Measurements from ENCODE around the gene LPAR1.

Gene LPAR1

DNA sequence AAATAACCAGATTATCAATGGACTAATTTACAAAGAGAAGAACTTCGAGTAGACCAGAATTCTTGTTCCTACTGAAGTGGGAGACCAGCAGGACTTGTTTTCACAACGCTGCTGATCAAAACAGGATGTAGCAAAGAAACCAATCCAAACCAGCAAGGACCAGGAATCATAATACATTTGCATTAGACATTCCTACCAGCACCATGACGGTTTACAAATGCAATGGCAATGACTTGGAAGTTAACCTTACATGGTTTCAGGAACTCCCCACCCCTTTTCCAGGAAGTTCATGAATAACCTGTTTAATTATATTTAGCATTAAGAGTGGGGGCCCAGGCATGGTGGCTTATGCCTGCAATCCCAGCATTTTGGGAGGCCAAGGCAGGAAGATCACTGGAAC is 100.0 kb downstream of the LPAR1 start:
- no peak overlapping the region for H3K4me3 Mint-ChIP-seq
- H3K36me3 Mint-ChIP-seq (ENCODE audit: low read depth), result no peaks in the 10 kb centered on the region
- no peak overlapping the region for H3K27ac Mint-ChIP-seq
- H3K27me3 Mint-ChIP-seq, result no peaks in the 10 kb centered on the region
- H3K9me3 Mint-ChIP-seq, result no peaks in the 10 kb centered on the region
- no peaks in the 10 kb centered on the region for H3K4me1 Mint-ChIP-seq (ENCODE audit: low read depth)

- H3K9me3 Mint-ChIP-seq, result no peaks in the 10 kb centered on the region
- no peak overlapping the region for H3K27ac Mint-ChIP-seq
- no peak overlapping the region for H3K4me3 Mint-ChIP-seq
- H3K4me1 Mint-ChIP-seq (ENCODE audit: low read depth), result no peaks in the 10 kb centered on the region
- no peaks in the 10 kb centered on the region for H3K36me3 Mint-ChIP-seq (ENCODE audit: low read depth)
- H3K27me3 Mint-ChIP-seq, result no peaks in the 10 kb centered on the region
These were observed 101.4 kb downstream of the LPAR1 start for GRCh38 chr9:110936719-110937452.

DNA sequence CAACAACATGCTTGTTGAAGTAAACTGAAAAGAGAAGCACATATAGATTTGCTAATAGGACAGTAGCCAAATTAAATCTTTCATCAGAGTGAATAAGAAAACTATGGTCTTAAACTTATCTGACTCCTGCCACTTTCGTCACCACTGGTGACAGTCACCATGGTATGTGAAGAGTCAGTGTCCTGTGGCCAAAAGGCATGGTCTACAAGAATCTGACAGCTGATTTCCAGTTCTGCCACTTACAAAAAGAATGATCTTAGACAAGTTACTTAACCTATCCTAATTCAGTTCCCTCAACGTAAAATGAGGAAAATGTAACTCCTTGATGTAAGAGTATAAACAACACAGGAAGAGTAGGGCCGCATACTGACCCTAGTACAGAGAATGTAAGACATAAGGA is 102.0 kb downstream of the LPAR1 start:
- no peaks in the 10 kb centered on the region for H3K9me3 Mint-ChIP-seq
- H3K27me3 Mint-ChIP-seq, result no peaks in the 10 kb centered on the region
- H3K27ac Mint-ChIP-seq, result no peak overlapping the region
- H3K4me3 Mint-ChIP-seq, result no peak overlapping the region
- H3K4me1 Mint-ChIP-seq (ENCODE audit: low read depth), result no peaks in the 10 kb centered on the region
- no peaks in the 10 kb centered on the region for H3K36me3 Mint-ChIP-seq (ENCODE audit: low read depth)

GRCh38 chr9:110935829-110936228 is 102.4 kb downstream of the LPAR1 start:
- Mint-ChIP-seq H3K4me1 (ENCODE audit: low read depth) (no peaks in the 10 kb centered on the region), H3K27ac (no peak overlapping the region), H3K9me3 (no peaks in the 10 kb centered on the region), H3K36me3 (ENCODE audit: low read depth) (no peaks in the 10 kb centered on the region), H3K27me3 (no peaks in the 10 kb centered on the region), H3K4me3 (no peak overlapping the region)

DNA sequence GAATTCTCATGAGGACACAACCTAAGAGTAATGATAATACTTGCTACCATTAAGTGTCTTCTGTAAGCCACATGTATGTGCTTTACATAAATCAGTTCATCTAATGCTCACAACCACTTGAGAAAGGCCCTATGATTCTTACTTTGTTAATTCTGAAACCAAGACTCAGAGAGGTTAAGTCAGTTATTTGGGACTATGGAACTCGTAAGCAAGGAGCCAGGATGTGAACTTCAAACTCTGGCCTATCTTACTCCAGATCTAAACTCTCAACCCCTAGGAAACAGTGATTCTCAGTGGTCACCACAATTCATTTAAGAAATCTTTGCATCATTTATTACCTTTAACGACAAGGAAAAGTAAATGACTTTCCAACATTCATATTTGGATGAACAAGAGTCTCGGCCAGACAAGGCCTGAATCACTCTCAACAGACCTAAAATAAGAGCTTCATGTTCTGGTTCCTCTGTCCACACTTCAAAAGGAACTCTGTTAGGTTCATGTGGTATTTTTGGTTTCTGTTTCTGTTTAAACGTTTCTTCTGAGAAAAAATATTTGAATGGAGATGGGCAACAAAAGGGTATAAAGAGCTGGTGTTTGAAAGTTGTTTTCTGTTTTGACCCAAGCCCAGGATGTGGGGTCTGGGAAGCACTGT is 104.8 kb downstream of the LPAR1 start:
- Mint-ChIP-seq H3K4me1 (ENCODE audit: low read depth) (no peaks in the 10 kb centered on the region), H3K4me3 (no peak overlapping the region), H3K27me3 (no peaks in the 10 kb centered on the region), H3K27ac (no peak overlapping the region), H3K36me3 (ENCODE audit: low read depth) (no peaks in the 10 kb centered on the region), H3K9me3 (no peaks in the 10 kb centered on the region)

GRCh38 chr9:110932863-110933262 is 105.4 kb downstream of the LPAR1 start:
- no peaks in the 10 kb centered on the region for H3K4me1 Mint-ChIP-seq (ENCODE audit: low read depth)
- no peak overlapping the region for H3K4me3 Mint-ChIP-seq
- no peak overlapping the region for H3K27ac Mint-ChIP-seq
- no peaks in the 10 kb centered on the region for H3K36me3 Mint-ChIP-seq (ENCODE audit: low read depth)
- H3K27me3 Mint-ChIP-seq, result no peaks in the 10 kb centered on the region
- H3K9me3 Mint-ChIP-seq, result no peaks in the 10 kb centered on the region

- H3K36me3 Mint-ChIP-seq (ENCODE audit: low read depth), result no peaks in the 10 kb centered on the region
- H3K9me3 Mint-ChIP-seq, result no peaks in the 10 kb centered on the region
- H3K27me3 Mint-ChIP-seq, result no peaks in the 10 kb centered on the region
- no peak overlapping the region for H3K4me3 Mint-ChIP-seq
- H3K4me1 Mint-ChIP-seq (ENCODE audit: low read depth), result no peaks in the 10 kb centered on the region
- H3K27ac Mint-ChIP-seq, result no peak overlapping the region
These were observed 109.7 kb downstream of the LPAR1 start for GRCh38 chr9:110928599-110928998.

- H3K36me3 Mint-ChIP-seq (ENCODE audit: low read depth), result no peaks in the 10 kb centered on the region
- no peaks in the 10 kb centered on the region for H3K27me3 Mint-ChIP-seq
- H3K4me1 Mint-ChIP-seq (ENCODE audit: low read depth), result no peaks in the 10 kb centered on the region
- no peaks in the 10 kb centered on the region for H3K9me3 Mint-ChIP-seq
- H3K4me3 Mint-ChIP-seq, result no peak overlapping the region
- no peak overlapping the region for H3K27ac Mint-ChIP-seq
These were observed 111.3 kb downstream of the LPAR1 start for GRCh38 chr9:110926828-110927487.

- Mint-ChIP-seq H3K4me3 (no peak overlapping the region), H3K27me3 (no peaks in the 10 kb centered on the region), H3K27ac (no peak overlapping the region), H3K9me3 (peaks cover 4% of the 10 kb centered on the region), H3K36me3 (ENCODE audit: low read depth) (no peaks in the 10 kb centered on the region), H3K4me1 (ENCODE audit: low read depth) (no peaks in the 10 kb centered on the region)
These were observed 114.7 kb downstream of the LPAR1 start for GRCh38 chr9:110923601-110924000.

- H3K4me1 Mint-ChIP-seq (ENCODE audit: low read depth), result no peaks in the 10 kb centered on the region
- H3K27ac Mint-ChIP-seq, result no peak overlapping the region
- no peak overlapping the region for H3K4me3 Mint-ChIP-seq
- H3K36me3 Mint-ChIP-seq (ENCODE audit: low read depth), result no peaks in the 10 kb centered on the region
- H3K9me3 Mint-ChIP-seq, result peaks cover 4% of the 10 kb centered on the region
- no peaks in the 10 kb centered on the region for H3K27me3 Mint-ChIP-seq
These were observed 116.1 kb downstream of the LPAR1 start for GRCh38 chr9:110922145-110922544.

DNA sequence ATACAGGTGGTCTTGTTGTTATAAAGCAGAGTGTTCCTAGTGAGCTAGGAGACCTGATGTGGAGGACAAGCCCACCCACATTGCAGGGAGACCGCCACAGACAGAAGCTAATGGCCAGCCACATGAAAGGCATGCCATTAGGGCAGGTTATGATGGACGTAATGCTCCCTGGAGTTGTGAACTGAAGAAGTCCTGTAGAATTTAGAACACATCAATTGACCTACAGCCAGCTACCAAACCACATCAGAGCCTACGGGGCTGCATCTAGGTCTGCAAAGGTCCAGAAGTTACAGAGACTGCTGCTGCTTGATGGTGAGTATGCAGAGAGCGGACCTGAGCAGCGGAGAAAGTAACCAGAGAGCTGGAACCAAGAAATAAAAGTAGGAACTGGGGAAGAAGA is 116.6 kb downstream of the LPAR1 start:
- peaks cover 4% of the 10 kb centered on the region for H3K9me3 Mint-ChIP-seq
- H3K36me3 Mint-ChIP-seq (ENCODE audit: low read depth), result no peaks in the 10 kb centered on the region
- no peak overlapping the region for H3K27ac Mint-ChIP-seq
- H3K27me3 Mint-ChIP-seq, result no peaks in the 10 kb centered on the region
- no peaks in the 10 kb centered on the region for H3K4me1 Mint-ChIP-seq (ENCODE audit: low read depth)
- H3K4me3 Mint-ChIP-seq, result no peak overlapping the region

GRCh38 chr9:110919609-110920008 is 118.7 kb downstream of the LPAR1 start:
- Mint-ChIP-seq H3K27ac (no peak overlapping the region), H3K9me3 (peaks cover 4% of the 10 kb centered on the region), H3K27me3 (no peaks in the 10 kb centered on the region), H3K4me3 (no peak overlapping the region), H3K4me1 (ENCODE audit: low read depth) (no peaks in the 10 kb centered on the region), H3K36me3 (ENCODE audit: low read depth) (no peaks in the 10 kb centered on the region)

- Mint-ChIP-seq H3K4me1 (ENCODE audit: low read depth) (no peaks in the 10 kb centered on the region), H3K36me3 (ENCODE audit: low read depth) (no peaks in the 10 kb centered on the region)
These were observed 119.2 kb downstream of the LPAR1 start for GRCh38 chr9:110919050-110919435.

DNA sequence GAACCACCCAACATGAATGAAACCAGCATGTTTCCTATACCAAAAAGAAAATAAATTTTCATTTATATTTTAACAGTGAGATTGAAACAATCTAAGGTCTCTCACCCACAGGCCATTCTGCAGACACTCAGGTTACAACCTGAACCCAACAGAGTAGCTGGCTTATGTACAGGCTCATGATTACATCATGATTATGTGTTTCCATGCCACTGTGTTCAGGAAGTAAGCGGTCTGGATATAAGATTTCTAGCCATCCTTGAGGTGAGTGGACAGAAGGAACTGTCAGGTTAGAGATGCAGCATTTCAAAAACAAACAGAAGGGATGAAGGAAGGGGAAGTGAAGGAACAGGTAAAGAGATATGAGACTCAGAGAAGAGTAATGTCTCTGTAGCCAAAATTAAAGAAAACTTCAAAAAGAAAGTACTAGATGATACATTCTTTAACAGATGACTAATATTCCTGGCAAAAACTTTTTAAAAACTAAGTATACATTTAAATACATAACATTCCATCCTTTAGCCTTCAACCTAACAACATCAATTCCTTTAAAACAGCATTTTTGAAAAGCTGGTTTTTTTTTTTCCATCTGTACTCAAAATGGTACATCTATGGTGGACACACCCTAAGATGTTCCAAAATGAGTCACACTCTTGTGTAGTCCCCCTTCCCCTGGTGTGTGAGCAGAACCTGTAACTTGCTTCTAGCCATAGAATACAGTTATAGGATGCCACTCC is 119.8 kb downstream of the LPAR1 start:
- H3K27ac Mint-ChIP-seq, result no peak overlapping the region
- no peaks in the 10 kb centered on the region for H3K4me1 Mint-ChIP-seq (ENCODE audit: low read depth)
- H3K27me3 Mint-ChIP-seq, result no peaks in the 10 kb centered on the region
- peaks cover 7% of the 10 kb centered on the region for H3K9me3 Mint-ChIP-seq
- no peaks in the 10 kb centered on the region for H3K36me3 Mint-ChIP-seq (ENCODE audit: low read depth)
- H3K4me3 Mint-ChIP-seq, result no peak overlapping the region

More at GRCh38 chr9:110919050-110919435, 119.2 kb downstream of the LPAR1 start:
- Mint-ChIP-seq H3K9me3 (peaks cover 4% of the 10 kb centered on the region), H3K4me3 (no peak overlapping the region), H3K27me3 (no peaks in the 10 kb centered on the region), H3K27ac (no peak overlapping the region)

DNA sequence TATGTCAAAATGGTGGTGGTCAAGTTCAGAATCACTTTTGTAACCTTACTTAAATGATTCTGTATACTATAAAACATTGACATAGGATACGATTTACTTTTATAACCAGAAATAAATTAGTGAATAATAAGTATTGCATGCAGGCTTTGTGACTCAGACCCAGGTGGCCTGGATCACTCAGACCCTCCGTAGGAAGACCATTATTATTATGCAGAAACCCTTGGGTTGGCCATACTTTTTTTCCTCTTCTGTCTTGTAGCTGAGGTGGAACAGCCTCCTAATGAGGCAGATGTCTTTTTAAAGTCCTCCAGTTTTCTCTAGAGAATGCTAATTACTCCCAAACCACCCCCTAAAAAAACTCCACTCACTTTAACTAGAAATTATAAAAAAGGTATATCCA is 121.9 kb downstream of the LPAR1 start:
- H3K4me3 Mint-ChIP-seq, result no peak overlapping the region
- no peaks in the 10 kb centered on the region for H3K36me3 Mint-ChIP-seq (ENCODE audit: low read depth)
- H3K4me1 Mint-ChIP-seq (ENCODE audit: low read depth), result no peaks in the 10 kb centered on the region
- peaks cover 8% of the 10 kb centered on the region for H3K9me3 Mint-ChIP-seq
- H3K27me3 Mint-ChIP-seq, result no peaks in the 10 kb centered on the region
- no peak overlapping the region for H3K27ac Mint-ChIP-seq

All from stimulated activated naive CD8-positive, alpha-beta T cell treated with anti-CD3 and anti-CD28 coated beads, Interleukin-15, Interleukin-2, amounts not matched to agents 100 ng/mL and 50 ng/mL, for 24 hours (primary cell).